Measurements from ENCODE around the gene PRKCE. TPM values are rescaled to one million over a fixed set of nuclear protein-coding genes. Genes with fewer than 3 reads are reported as not detected.
A peak's percentile ranks its signal among the peaks of the same experiment; 100 is the strongest.

The PRKCE gene
- total RNA-seq, 1 donor from 2014 or later, result 23.1 TPM

DNA sequence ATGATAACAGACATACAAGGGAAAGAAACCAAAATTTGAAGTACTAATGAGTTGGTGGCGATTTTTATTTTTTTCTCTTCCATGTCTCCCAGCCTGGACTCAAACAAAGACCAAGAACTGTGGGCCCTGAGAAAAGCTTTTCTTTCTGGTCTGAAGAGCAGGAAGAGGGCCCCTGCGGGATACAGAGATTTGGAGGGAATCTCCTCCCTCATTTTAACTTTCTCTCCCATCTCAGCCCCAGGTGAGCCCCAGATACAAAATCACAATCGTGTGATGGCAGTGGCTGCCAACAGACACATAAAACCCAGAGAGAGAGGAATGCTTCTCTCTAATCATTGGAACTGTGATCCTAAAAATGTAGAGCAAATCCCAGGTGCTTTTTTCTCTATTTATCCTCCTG lies 19.5 kb upstream of the PRKCE start:
- DNase-seq (ENCODE audit: low read depth, low spot score), result no peak

- no peak for DNase-seq (ENCODE audit: low read depth, low spot score)
These were observed 17.3 kb upstream of the PRKCE start for GRCh38 chr2:45634223-45634622.

- DNase-seq (ENCODE audit: low read depth, low spot score), result no peak
These were observed 15.5 kb upstream of the PRKCE start for GRCh38 chr2:45636008-45636407.

DNA sequence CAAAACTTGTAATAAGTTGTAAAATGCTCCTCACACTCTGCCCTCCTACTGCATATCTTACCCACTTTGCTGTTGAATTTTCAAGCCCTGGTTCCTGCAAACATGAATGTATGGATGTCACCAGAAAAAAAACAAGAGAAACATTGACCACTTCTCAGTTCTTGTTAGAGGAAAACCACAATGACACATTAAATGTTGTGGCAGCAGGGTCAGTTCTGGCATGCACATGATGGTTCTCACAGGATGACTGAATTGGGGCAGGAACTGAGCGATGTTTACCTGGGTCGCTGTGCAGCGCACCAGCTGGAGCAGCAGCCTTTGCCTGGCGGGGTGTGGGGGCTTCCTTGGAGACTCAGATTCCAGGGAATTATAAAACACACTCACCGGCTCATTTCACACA lies 14.0 kb upstream of the PRKCE start:
- DNase-seq (ENCODE audit: low read depth, low spot score), result no peak

GRCh38 chr2:45640576-45640975 lies 10.9 kb upstream of the PRKCE start:
- DNase-seq (ENCODE audit: low read depth, low spot score), result no peak

GRCh38 chr2:45643095-45643494 lies 8.4 kb upstream of the PRKCE start:
- no peak for DNase-seq (ENCODE audit: low read depth, low spot score)

- no peak for DNase-seq (ENCODE audit: low read depth, low spot score)
These were observed 7.6 kb upstream of the PRKCE start for GRCh38 chr2:45643543-45644542.

- no peak for DNase-seq (ENCODE audit: low read depth, low spot score)
These were observed 5.2 kb upstream of the PRKCE start for GRCh38 chr2:45646289-45646688.

GRCh38 chr2:45647356-45647755 lies 4.1 kb upstream of the PRKCE start:
- no peak for DNase-seq (ENCODE audit: low read depth, low spot score)

DNA sequence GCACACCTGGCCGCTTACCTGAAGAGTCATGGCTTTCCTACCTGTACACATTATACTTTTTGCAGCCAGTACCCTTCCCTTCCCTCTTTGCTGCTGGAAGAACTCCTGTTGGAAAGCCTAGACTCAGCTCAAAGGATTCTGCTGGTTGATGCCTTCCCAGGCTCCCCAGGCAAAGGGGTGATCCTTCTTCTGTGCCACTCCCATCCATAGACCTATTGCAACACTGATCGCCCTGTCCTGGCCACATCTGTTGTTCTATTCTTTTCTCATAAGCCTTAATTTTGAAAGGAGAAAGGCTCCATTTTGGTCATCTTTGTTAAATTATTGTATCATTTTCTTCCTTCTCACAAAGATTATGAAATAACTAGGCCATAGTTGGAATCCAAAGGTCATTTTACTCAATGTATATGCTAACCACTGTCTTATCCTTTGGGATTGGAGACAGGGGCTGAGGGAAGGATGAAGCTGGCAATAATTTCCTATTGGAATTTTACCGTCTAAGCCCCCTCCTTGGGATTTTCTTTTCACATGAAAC lies 3.4 kb upstream of the PRKCE start:
- no peak for DNase-seq (ENCODE audit: low read depth, low spot score)

- no peak for DNase-seq (ENCODE audit: low read depth, low spot score)
These were observed 2.8 kb upstream of the PRKCE start for GRCh38 chr2:45648636-45649035.

DNA sequence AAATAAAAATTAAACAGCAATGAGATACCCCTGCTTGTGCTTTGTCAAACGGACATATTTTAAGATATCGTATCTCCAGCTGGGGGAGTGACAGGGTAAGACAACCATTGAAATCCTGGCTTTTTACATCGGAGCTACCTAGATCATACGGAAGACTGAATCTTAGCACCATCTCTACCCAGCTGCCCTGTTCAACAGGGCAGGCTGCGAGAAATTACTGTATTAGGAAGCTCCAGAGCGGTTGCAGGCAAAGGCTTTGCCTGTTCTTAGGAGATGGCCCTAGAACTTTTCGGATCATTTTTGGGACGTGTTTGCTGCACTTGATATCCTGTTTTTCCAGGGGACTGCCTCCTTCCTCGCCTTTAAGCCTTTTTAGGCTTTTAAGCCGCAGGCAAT lies 2.0 kb upstream of the PRKCE start:
- no peak for DNase-seq (ENCODE audit: low read depth, low spot score)

- DNase-seq (ENCODE audit: low read depth, low spot score), result no peak
These were observed 1.3 kb upstream of the PRKCE start for GRCh38 chr2:45649858-45650811.

GRCh38 chr2:45650851-45651414 lies 542 bp upstream of the PRKCE start:
- peak; percentile 92 for DNase-seq (ENCODE audit: low read depth, low spot score)

DNA sequence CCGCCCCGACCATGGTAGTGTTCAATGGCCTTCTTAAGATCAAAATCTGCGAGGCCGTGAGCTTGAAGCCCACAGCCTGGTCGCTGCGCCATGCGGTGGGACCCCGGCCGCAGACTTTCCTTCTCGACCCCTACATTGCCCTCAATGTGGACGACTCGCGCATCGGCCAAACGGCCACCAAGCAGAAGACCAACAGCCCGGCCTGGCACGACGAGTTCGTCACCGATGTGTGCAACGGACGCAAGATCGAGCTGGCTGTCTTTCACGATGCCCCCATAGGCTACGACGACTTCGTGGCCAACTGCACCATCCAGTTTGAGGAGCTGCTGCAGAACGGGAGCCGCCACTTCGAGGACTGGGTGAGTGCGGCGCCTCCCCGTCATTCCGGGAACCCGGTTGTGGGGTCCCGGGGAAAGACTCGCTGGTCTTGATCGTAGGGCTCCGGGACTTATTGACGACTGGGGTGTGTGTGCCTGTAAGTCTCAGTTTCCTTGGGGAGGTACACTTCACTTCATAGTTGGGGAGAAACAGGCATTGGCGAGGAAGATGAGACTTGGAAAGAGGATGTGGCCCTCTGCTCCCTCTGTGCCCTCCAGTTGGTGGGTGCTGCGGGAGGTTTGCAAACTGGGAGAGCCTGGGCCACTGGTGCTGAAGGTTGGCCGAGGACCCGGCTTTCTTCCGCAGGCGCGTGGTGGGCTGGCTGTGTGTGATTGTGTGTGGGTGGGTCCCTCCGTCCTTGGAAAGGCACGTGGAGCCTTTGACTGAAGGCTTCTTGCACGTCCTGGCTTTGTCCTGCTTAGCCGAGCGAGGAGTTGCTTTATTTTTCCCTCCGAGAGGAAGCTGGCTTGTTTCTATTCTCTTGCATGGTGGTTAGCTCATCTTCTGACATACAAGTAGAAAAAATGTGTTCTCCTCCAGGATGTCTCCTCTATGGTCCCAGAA lies 886 bp downstream of the PRKCE start:
- DNase-seq (ENCODE audit: low read depth, low spot score), result no peak

GRCh38 chr2:45653122-45653913 lies 1.8 kb downstream of the PRKCE start:
- DNase-seq (ENCODE audit: low read depth, low spot score), result no peak

DNA sequence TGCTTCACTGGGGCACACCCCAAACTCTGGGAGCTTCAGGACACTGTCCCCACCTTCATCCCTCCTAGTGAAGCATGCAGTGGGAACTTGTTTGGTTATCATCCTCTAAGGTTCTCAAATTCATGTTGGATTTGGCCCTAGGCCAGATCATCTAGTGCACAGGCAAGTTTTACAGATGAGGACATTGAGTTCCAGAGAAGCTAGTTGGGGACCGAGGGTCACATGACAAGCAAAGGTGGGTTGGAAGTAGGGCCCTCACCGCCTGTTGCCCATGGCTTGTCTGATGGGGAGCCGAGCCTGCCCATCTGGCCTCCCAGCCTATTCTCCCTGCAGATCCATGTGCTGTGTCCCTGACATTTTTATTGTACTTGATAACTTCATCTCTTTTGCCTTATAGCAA lies 2.8 kb downstream of the PRKCE start:
- DNase-seq (ENCODE audit: low read depth, low spot score), result no peak

DNA sequence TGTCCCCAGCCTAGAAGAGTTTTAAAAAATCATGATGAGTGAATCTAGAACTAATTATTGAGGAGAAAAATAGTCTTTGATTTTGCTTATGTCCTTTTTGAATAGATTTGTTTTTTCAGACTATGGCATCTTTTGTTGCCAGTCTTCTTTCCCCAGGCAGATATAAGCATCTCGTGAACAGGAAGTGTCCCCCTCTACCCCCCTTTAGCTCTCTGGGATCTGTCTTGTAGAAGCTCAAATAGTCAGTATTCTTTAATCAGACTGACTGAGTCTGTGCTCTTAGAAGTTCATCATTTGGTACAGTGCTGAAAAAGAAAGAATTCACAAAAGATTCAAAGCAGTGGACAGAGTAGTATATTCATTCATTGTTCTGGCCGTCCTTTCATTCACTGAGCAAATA lies 10.4 kb downstream of the PRKCE start:
- no peak for DNase-seq (ENCODE audit: low read depth, low spot score)

DNA sequence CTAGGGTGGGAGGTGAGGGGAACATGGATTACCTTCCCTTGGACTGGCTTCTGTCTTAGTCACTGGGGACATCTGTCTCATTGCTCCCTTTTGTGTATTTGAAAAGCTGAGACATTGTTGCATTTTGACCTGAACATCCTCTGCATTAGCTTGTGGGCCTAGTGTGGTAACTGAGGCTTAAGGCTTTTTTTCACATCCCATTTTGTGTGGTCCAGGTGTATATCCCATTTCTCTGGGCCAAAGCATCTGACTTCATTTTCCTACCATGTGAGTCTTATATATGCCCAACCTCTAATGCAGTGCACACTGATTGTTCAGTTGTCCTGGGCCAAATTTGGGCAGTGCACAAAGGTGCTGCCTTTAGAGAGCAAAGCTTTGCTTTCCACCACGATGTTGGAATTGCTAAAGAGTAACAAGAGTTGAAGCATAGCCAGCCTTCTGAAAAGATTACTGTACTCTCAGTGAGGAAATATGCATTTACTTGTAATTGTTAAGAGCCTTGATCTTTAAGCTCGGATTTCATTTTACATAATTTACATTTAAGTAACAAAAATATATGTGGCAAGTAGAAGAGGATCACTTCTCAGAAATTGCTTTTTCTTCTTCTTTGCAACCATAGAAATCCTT lies 13.3 kb downstream of the PRKCE start:
- no peak for DNase-seq (ENCODE audit: low read depth, low spot score)
